Measurements from ENCODE around the gene RBMXL3. TPM values are rescaled to one million over a fixed set of nuclear protein-coding genes. Genes with fewer than 3 reads are reported as not detected.

RBMXL3 gene
- total RNA-seq, 4 donors from 2014 or later: not detected

DNA sequence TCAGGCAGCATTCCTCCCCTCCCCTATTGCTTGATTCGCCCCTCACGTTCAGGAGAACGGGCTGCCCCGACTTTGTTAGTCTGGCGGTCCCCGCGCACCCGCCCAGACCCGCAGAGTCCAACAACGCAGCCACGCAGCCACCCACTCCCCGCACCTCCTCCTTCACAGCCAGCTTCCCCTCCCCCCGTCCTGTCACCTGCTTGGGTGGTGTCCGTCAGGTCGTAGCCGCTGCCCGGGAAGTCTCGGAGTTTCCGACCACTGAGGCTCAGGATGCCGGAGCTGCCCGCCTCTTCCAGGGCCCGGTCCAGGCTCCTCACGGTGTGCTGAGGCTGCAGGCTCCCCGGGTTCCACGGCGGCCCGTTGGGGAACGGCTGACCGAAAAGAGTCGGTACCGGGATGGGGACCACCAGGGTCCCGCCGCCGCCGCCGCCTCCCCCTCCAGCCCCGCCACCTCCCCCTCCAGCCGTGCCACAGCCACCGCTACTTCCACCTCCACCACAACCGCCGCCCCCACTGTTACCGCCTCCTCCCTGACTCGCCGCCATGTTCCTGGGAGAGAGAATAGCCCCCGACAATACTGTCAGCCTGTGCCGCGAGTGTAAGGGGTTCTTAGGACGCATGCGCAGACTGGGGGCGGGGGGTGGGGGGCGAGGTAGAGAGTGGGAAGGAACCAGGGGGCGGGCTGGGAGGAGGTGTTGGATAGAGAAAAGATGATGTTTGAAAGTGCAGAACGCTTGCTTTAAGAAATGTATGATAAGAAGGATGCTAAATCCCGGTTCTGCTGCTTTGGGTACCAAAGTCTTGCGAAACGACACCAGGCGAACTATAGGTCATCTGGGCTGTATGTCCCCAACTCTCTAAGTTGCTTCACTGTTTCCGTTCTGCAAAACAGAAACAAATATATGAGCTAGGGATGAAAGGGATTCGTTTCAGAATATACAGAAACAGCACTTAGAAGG, 44.6 kb downstream of the RBMXL3 start, which contains the start of gene LRCH2:
TSS of gene LRCH2 (minus strand) at position 600 of the 959 bp plus-strand sequence. CDS start at position 545, 55 bp downstream.
- DNase-seq (ENCODE audit: low spot score in 2 of 2): peak; percentile 9 to 12
- Histone ChIP-seq H3K4me1 (no peaks in the 10 kb centered on the region), H3K27ac (peak within 1 kb of the TSS; percentile 55 to 87 (median 74)), H3K4me3 (peak within 1 kb of the TSS; percentile 42 to 70 (median 54)), H3K27me3 (peaks cover 0 to 68% of the 10 kb centered on the region in 2 donors), H3K9me3 (no peaks in the 10 kb centered on the region), H3K36me3 (no peaks in the 10 kb centered on the region)
- TF ChIP-seq POLR2A (IDR thresholded peaks at IDR 0.05) (no peak), EP300 (IDR thresholded peaks at IDR 0.05) (peak in 1 of 2 donors; percentile 3)
- TF ChIP-seq, protein P1, sequence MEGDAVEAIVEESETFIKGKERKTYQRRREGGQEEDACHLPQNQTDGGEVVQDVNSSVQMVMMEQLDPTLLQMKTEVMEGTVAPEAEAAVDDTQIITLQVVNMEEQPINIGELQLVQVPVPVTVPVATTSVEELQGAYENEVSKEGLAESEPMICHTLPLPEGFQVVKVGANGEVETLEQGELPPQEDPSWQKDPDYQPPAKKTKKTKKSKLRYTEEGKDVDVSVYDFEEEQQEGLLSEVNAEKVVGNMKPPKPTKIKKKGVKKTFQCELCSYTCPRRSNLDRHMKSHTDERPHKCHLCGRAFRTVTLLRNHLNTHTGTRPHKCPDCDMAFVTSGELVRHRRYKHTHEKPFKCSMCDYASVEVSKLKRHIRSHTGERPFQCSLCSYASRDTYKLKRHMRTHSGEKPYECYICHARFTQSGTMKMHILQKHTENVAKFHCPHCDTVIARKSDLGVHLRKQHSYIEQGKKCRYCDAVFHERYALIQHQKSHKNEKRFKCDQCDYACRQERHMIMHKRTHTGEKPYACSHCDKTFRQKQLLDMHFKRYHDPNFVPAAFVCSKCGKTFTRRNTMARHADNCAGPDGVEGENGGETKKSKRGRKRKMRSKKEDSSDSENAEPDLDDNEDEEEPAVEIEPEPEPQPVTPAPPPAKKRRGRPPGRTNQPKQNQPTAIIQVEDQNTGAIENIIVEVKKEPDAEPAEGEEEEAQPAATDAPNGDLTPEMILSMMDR (IDR thresholded peaks at IDR 0.05): no peak
- 1 to 19% methylated on average over 22 to 43 of the region's 59 CpGs for WGBS, 2 donors

DNA sequence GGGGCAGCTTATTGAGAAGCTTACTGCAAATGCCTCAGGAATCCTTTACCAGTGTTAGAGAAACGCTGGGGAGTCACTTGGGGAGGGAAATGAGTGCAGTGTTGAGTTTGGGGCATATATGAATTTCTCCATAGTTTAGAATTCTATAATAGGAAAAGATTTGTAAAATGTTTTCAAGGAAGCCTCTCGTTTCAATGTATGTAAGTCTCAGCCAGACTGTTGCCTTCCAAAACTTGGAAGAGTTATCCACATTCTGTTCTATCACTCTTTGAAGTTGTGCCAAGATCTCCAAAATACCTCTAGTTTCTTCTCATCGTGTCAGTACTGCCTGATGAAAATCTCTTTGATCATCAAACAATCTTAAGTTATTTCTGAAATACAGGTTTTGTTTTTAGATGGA, 45.3 kb downstream of the RBMXL3 start:
- no peaks in the 10 kb centered on the region for H3K9me3 ChIP-seq
- 7 to 21% methylated on average over 3 of the region's 3 CpGs for WGBS, 2 donors
- H3K4me3 ChIP-seq: peak overlapping the region; percentile 42 to 70 (median 54)
- DNase-seq (ENCODE audit: low spot score in 2 of 2): no peak
- H3K36me3 ChIP-seq: no peaks in the 10 kb centered on the region
- TF ChIP-seq POLR2A (IDR thresholded peaks at IDR 0.05) (no peak), EP300 (IDR thresholded peaks at IDR 0.05) (no peak)
- no peaks in the 10 kb centered on the region for H3K4me1 ChIP-seq
- H3K27me3 ChIP-seq: peaks cover 0 to 67% of the 10 kb centered on the region in 2 donors
- peak overlapping the region in 1 of 4 donors; percentile 87 for H3K27ac ChIP-seq

DNA sequence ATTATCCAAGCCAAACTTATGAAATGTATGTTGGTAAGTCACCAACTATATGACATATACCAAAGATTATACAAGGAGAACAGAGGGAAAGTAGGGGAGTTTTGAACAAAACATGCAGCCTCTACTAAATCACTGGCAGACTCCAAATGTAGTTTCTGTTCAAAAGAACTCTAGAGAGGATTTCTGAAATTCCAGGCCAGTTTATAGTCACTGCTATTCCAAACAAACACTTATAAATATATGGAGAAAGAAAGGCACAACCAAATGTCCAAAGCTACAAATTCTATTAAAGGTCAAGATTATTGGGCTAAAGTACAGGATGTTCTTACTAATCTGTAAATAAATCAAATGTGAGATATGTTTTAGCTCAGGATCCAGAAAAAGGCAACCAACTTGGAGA, 47.4 kb downstream of the RBMXL3 start:
- peak overlapping the region in 1 of 4 donors; percentile 4 for H3K27ac ChIP-seq
- H3K4me3 ChIP-seq: no peak overlapping the region
- TF ChIP-seq EP300 (IDR thresholded peaks at IDR 0.05) (no peak), POLR2A (IDR thresholded peaks at IDR 0.05) (no peak)
- TF ChIP-seq, protein P1 (IDR thresholded peaks at IDR 0.05): no peak
- H3K36me3 ChIP-seq: no peaks in the 10 kb centered on the region
- peaks cover 0 to 59% of the 10 kb centered on the region in 2 donors for H3K27me3 ChIP-seq
- DNase-seq (ENCODE audit: low spot score in 2 of 2): no peak
- H3K4me1 ChIP-seq: no peaks in the 10 kb centered on the region
- H3K9me3 ChIP-seq: no peaks in the 10 kb centered on the region

DNA sequence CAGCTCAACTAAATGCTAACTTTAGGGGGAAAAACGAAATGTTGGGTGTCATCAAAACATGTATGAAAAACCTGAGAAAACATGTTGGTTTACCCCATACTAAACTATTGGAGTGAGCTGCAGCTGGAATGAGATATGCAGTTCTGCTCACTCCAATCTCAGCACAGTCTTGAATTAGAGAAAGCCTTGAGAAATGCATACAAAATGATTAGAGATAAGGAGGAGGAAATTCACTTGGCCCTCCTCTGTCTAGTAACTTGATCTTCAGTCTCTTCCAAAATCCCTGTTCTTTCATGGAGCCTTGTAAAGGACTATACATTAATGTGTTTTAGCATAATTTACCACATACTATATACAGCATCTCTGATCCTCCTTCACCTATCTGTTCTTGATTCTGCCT, 47.8 kb downstream of the RBMXL3 start:
- Histone ChIP-seq H3K4me1 (no peaks in the 10 kb centered on the region), H3K36me3 (no peaks in the 10 kb centered on the region), H3K27ac (peak overlapping the region in 1 of 4 donors; percentile 4), H3K4me3 (no peak overlapping the region), H3K9me3 (no peaks in the 10 kb centered on the region), H3K27me3 (peaks cover 0 to 54% of the 10 kb centered on the region in 2 donors)
- WGBS, 2 donors: 30 to 34% methylated on average over 1 of the region's 1 CpG
- TF ChIP-seq EP300 (IDR thresholded peaks at IDR 0.05): no peak
- TF ChIP-seq, protein P1 (IDR thresholded peaks at IDR 0.05): no peak
- no peak for TF ChIP-seq POLR2A (IDR thresholded peaks at IDR 0.05)
- DNase-seq (ENCODE audit: low spot score in 2 of 2): no peak

Other genes with a start within 250 kb of the RBMXL3 start
- gene IL13RA2, start 171.8 kb upstream of the RBMXL3 start, total RNA-seq: 1 to 10 TPM in 1 of 4 donors, not detected in 3; 3.5 TPM
- 1 to 10 TPM; 3.3 to 7.1 (median 5.7) TPM for gene LRCH2, start 44.7 kb downstream of the RBMXL3 start, total RNA-seq
- not detected for gene LUZP4, start 100.3 kb downstream of the RBMXL3 start, total RNA-seq

Measured in tibial nerve (tissue), 4 donors.